Measurements from ENCODE around the gene IPPK. TPM values are rescaled to one million over a fixed set of nuclear protein-coding genes. Genes with fewer than 3 reads are reported as not detected.

Gene IPPK
- total and polyA plus RNA-seq, 3 donors from 2014 or later = 21.0 to 25.0 (median 21.9) TPM

DNA sequence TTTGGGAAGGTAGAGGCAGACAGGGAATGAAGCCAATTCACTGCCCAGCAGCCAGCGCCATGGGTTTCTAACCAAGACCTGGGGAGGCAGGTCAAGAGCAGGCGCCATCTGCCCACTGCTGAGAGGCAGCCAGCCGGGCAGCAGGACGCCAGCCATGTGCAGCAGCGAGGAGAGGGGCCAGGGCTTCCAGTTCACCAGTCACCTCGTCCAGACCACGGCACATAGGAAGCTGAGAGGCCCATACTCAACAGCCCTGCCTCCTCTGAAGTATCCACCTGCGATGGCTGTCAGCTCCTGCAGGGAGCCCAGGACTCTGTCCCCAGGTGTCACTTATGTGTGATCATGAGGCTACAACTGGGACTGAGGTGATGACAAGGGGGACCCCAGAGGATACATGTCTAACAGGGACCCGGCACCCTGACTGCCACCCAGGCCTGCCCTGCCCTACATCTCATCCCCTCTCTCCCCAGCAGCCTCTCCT lies 30.1 kb downstream of the IPPK start:
- Histone ChIP-seq H3K4me1 (peaks cover under 1% of the 10 kb centered on the region), H3K27ac (no peak overlapping the region), H3K36me3 (ENCODE audit: low read depth, missing control alignments) (peaks cover 3% of the 10 kb centered on the region), H3K9me3 (no peaks in the 10 kb centered on the region), H3K27me3 (no peaks in the 10 kb centered on the region), H3K4me3 (no peak overlapping the region)
- 90 to 92% methylated on average over 8 to 9 of the region's 9 CpGs for WGBS, 2 donors
- peak; percentile 10 for DNase-seq
- intact Hi-C loops (cut with DNase I; ENCODE audit: low total_unique reads) = loop anchor here (10.0 kb wide), 2 partner anchors 295 to 495 kb away; no protein-coding TSS in a partner anchor
- TF ChIP-seq, protein P1, sequence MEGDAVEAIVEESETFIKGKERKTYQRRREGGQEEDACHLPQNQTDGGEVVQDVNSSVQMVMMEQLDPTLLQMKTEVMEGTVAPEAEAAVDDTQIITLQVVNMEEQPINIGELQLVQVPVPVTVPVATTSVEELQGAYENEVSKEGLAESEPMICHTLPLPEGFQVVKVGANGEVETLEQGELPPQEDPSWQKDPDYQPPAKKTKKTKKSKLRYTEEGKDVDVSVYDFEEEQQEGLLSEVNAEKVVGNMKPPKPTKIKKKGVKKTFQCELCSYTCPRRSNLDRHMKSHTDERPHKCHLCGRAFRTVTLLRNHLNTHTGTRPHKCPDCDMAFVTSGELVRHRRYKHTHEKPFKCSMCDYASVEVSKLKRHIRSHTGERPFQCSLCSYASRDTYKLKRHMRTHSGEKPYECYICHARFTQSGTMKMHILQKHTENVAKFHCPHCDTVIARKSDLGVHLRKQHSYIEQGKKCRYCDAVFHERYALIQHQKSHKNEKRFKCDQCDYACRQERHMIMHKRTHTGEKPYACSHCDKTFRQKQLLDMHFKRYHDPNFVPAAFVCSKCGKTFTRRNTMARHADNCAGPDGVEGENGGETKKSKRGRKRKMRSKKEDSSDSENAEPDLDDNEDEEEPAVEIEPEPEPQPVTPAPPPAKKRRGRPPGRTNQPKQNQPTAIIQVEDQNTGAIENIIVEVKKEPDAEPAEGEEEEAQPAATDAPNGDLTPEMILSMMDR (IDR thresholded peaks at IDR 0.05) = no peak
- no peak for TF ChIP-seq POLR2A (IDR thresholded peaks at IDR 0.05)

DNA sequence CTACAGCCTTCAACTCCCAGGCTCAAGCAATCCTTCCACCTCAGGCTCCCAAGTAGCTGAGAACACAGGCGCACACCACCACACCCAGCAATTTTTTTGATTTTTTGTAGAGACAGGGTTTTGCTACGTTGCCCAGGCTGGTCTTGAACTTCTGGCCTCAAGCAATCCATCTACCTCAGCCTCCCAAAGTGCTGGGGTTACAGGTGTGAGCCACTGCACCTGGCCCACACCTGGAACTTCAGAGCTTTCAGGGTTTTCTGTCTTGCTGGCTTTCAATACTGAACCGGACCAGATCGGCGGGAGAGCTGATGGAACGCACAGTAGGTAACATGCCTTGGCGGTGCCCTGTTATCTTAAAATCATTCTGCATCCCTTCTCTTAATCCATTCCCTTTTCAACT lies 30.8 kb downstream of the IPPK start:
- Histone ChIP-seq H3K27ac (no peak overlapping the region), H3K4me1 (peaks cover 3% of the 10 kb centered on the region), H3K27me3 (no peaks in the 10 kb centered on the region), H3K9me3 (no peaks in the 10 kb centered on the region), H3K4me3 (no peak overlapping the region), H3K36me3 (ENCODE audit: low read depth, missing control alignments) (peaks cover 3% of the 10 kb centered on the region)
- TF ChIP-seq, protein P1 (IDR thresholded peaks at IDR 0.05) = no peak
- no peak for TF ChIP-seq POLR2A (IDR thresholded peaks at IDR 0.05)
- no peak for DNase-seq
- WGBS, 2 donors = 92 to 95% methylated on average over 7 of the region's 7 CpGs
- intact Hi-C loops (cut with DNase I; ENCODE audit: low total_unique reads) = no loop called here

DNA sequence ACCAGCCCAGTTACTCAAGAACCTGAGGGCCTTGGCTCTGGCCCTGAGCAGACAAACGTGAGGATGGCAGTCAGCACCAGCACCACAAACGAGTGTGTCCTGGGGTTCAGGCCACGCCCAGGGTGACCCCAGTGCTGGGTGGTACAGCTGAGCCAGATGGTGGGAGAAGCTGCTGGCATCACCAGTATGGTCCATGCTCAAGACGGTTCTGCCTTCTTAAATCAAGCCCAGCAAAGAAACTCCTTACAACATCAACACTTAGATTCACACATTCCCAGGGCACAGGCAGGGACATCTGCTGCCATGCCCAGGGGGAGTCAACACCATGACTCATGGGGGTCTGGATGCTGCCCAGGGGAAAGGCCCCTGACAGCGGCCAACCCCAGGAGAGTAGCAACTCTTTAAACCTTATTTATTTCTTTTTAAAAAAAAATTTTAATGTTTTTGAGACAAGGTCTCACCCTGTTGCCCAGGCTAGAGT lies 31.3 kb downstream of the IPPK start:
- peak; percentile 9 for DNase-seq
- intact Hi-C loops (cut with DNase I; ENCODE audit: low total_unique reads) = no loop called here
- Histone ChIP-seq H3K36me3 (ENCODE audit: low read depth, missing control alignments) (peaks cover 3% of the 10 kb centered on the region), H3K9me3 (no peaks in the 10 kb centered on the region), H3K27ac (no peak overlapping the region), H3K4me1 (peaks cover 3% of the 10 kb centered on the region), H3K27me3 (no peaks in the 10 kb centered on the region), H3K4me3 (no peak overlapping the region)
- no peak for TF ChIP-seq POLR2A (IDR thresholded peaks at IDR 0.05)
- TF ChIP-seq, protein P1 (IDR thresholded peaks at IDR 0.05) = no peak
- 88 to 89% methylated on average over 4 to 5 of the region's 5 CpGs for WGBS, 2 donors

DNA sequence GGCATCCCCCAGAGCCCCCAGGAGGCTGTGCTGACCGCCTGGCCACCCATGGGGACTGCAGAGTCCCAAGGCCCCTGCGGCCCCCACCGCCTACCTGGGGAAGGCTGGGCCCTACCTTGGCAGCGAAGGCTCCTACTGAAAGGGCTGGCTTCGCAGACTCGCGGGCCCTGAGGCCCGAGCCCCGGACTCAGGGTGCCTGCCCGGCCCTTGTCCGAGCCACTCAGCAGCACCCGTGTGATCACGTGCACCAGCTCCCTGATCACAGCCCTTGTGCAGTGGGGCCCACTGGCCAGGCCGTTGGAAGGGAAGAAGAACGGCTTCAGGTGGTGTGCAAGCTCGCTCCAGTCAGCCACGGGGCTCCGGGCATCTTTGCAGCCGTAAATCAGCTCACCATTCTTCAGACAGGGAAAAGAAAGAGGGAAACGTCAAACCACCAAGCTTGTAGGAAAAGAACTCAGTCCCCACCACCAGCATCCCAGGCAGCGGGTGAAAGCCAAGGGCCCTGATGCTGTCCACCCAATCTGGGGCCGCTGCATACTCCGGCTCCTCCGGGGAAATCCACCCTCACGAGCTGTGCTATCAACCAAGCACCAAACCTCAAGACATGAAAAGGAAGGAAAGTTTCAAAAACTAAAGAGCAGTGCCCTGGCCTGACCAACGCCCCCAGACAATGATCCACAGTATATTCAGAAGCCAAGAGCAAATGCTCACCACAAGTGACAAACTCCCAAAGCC lies 31.9 kb downstream of the IPPK start:
- H3K36me3 ChIP-seq (ENCODE audit: low read depth, missing control alignments) = peaks cover under 1% of the 10 kb centered on the region
- H3K27me3 ChIP-seq = no peaks in the 10 kb centered on the region
- TF ChIP-seq, protein P1 (IDR thresholded peaks at IDR 0.05) = no peak
- no peak for TF ChIP-seq POLR2A (IDR thresholded peaks at IDR 0.05)
- intact Hi-C loops (cut with DNase I; ENCODE audit: low total_unique reads) = no loop called here
- no peaks in the 10 kb centered on the region for H3K9me3 ChIP-seq
- no peak overlapping the region for H3K27ac ChIP-seq
- peaks cover 3% of the 10 kb centered on the region for H3K4me1 ChIP-seq
- no peak overlapping the region for H3K4me3 ChIP-seq
- 90 to 91% methylated on average over 5 to 26 of the region's 26 CpGs for WGBS, 2 donors
- no peak for DNase-seq

Measured in testis (tissue), 3 donors.